ENCODE data around the gene ZNF195. TPM values are rescaled to one million over a fixed set of nuclear protein-coding genes. Genes with fewer than 3 reads are reported as not detected.
"Not testable (repeated sequence)": the region's sequence is repeated elsewhere in the genome, so short reads cannot be mapped to it uniquely, and the experiment has no call there.

Gene ZNF195
- total and polyA plus RNA-seq, 5 experiments from 2014 or later = 17.0 to 46.0 (median 24.0) TPM

DNA sequence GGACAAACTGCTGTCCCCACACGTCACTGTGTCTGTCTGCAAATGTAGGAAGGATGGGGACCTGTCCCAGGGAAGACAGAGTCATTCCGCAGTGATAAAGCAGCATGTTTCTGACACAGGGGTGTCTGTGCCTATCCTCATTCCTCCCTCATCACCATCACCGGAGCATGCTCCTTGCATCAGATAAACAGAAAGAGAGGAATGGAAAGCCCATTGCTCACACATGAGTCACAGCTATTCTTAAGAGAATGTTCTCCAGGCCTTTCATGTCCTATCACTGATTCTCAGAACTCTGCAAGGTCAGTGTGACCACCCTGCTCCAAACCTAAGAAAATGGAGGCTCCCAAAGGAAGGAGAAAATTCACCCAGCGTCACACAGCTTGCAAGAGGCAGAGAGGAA lies 38.9 kb downstream of the ZNF195 start:
- POLR2A ChIA-PET = no interaction called here
- Mint-ChIP-seq H3K4me1 (peaks cover 0 to 2% (median 0%) of the 10 kb centered on the region in 4 donors), H3K27ac (no peak overlapping the region), H3K27me3 (peaks cover 24 to 39% (median 33%) of the 10 kb centered on the region in 5 donors), H3K36me3 (no peaks in the 10 kb centered on the region), H3K9me3 (peaks cover 0 to 1% (median 0%) of the 10 kb centered on the region in 9 donors), H3K4me3 (no peak overlapping the region)
- ATAC-seq (no peak), DNase-seq (no peak)

DNA sequence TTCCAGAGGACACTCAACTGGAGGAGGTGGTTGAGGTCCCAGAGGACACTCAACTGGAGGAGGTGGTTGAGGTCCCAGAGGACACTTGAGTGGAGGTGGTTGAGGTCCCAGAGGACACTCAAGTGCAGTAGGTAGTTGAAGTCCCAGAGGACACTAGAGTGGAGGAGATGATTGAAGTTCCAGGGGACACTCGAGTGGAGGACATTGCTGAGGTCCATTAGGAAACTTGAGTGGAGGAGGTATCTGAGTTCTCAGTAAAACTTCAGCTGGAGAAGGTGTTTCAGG lies 39.7 kb downstream of the ZNF195 start:
- Mint-ChIP-seq H3K36me3 (no peaks in the 10 kb centered on the region), H3K27me3 (peaks cover 24 to 39% (median 33%) of the 10 kb centered on the region in 5 donors), H3K4me1 (peaks cover 0 to 2% (median 0%) of the 10 kb centered on the region in 4 donors), H3K4me3 (no peak overlapping the region), H3K27ac (no peak overlapping the region), H3K9me3 (peaks cover 0 to 1% (median 0%) of the 10 kb centered on the region in 9 donors)
- no peak for DNase-seq
- POLR2A ChIA-PET = no interaction called here
- no peak for ATAC-seq

DNA sequence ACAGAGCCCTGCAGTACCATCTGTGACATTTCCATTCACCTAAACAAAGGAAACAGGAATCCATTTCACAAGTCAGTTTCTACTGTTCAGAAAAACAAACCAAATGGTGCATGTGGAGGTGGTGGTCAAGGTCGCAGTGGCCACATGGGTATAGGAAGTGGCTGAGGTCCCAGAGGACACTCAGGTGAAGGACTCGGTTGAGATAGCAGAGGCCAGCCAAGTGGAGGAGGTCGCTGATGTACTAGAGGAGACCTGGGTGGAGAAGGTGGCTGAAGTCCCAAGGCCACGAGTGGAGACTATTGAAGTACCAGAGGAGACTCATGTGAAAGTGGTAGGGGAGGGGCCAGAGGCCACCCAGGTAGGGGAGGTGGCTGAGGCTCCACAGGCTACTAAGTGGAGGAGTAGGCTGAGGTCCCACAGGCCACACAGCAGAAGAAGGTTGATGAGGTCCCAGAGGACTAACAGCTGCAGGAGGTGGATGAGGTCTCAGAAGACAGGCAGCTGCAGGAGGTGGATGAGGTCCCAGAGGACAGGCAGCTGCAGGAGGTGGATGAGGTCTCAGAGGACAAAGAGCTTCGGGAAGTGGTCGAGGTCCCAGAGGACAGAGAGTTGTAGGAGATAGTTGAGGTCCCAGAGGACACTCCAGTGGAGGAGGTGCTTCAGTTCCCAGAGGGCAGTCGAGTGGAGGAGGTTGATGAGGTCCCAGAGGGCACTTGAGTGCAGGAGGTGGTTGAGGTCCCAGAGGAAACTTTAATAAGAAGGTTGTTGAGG lies 40.2 kb downstream of the ZNF195 start:
- H3K27ac Mint-ChIP-seq = peak overlapping the region in 1 of 10 donors; percentile 44
- peaks cover 0 to 2% (median 0%) of the 10 kb centered on the region in 4 donors for H3K4me1 Mint-ChIP-seq
- no peak overlapping the region for H3K4me3 Mint-ChIP-seq
- peaks cover 24 to 39% (median 33%) of the 10 kb centered on the region in 5 donors for H3K27me3 Mint-ChIP-seq
- DNase-seq = no peak
- no peak for ATAC-seq
- H3K9me3 Mint-ChIP-seq = peaks cover 0 to 1% (median 0%) of the 10 kb centered on the region in 9 donors
- POLR2A ChIA-PET = no interaction called here
- H3K36me3 Mint-ChIP-seq = no peaks in the 10 kb centered on the region

DNA sequence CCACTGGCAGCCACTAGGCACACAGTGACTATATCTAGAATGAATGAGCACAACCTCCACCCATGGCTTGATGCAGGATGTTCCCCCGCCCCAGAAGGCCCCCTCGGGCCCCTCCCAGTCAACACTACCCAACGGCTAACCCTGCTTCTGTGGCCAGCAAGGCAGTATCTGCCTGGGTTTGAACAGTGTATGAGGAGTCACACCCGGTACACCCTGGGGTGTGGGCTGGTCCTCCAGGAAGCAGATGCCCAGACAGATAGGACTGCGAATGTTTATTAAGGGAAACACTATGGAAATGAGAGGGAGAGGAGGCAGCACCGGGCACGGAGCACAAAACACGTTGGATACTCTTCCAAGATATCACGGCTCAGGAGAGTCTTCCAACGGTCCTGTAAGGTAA lies 42.5 kb downstream of the ZNF195 start:
- DNase-seq, H3K9me3 Mint-ChIP-seq, H3K36me3 Mint-ChIP-seq, H3K4me3 Mint-ChIP-seq, ATAC-seq, H3K4me1 Mint-ChIP-seq, H3K27ac Mint-ChIP-seq, POLR2A ChIA-PET: not testable (repeated sequence)
- H3K27me3 Mint-ChIP-seq = peaks cover 21 to 33% (median 26%) of the 10 kb centered on the region in 5 donors

DNA sequence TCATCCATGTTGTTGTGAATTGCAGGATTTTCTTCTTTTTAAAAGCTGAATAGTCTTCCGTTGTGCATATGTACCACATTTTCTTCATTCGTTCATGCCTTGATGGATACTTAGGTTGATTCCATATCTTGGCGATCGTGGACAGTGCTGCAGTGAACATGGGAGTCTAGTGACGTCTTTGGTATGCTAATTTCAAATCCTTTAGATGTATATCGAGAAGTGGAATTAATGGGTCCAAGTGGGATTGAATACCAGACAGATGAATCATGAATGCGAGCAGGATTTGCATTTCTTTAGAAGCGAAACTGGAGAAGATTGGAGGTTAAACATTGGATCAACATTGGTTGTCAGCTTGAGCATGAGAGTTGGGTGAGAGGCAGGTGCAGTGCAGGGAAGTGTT lies 45.8 kb downstream of the ZNF195 start:
- POLR2A ChIA-PET, H3K4me3 Mint-ChIP-seq, H3K36me3 Mint-ChIP-seq, ATAC-seq, H3K4me1 Mint-ChIP-seq, DNase-seq, H3K9me3 Mint-ChIP-seq, H3K27ac Mint-ChIP-seq, H3K27me3 Mint-ChIP-seq: not testable (repeated sequence)

DNA sequence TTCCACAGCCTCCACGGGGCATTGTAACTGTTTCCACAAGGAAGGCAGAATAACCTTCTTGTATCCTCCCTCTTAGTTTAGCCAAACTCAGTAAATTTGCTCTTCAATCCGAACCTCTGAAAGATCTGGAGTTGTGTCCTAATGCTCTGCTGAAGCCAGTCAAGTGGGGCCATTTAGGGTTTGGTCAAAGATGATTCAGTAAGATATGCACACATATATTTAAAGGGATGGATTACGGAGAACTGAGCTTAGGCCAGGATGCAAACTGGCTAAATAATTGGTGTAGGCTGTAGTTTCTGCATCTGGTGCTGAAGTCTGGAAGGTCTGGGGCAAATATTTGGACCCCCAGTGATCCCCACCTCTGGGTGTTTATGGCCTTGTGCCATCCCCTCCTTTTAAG lies 47.9 kb downstream of the ZNF195 start:
- H3K27me3 Mint-ChIP-seq, H3K27ac Mint-ChIP-seq, ATAC-seq, H3K4me3 Mint-ChIP-seq, DNase-seq, H3K36me3 Mint-ChIP-seq, H3K9me3 Mint-ChIP-seq, POLR2A ChIA-PET, H3K4me1 Mint-ChIP-seq: not testable (repeated sequence)

DNA sequence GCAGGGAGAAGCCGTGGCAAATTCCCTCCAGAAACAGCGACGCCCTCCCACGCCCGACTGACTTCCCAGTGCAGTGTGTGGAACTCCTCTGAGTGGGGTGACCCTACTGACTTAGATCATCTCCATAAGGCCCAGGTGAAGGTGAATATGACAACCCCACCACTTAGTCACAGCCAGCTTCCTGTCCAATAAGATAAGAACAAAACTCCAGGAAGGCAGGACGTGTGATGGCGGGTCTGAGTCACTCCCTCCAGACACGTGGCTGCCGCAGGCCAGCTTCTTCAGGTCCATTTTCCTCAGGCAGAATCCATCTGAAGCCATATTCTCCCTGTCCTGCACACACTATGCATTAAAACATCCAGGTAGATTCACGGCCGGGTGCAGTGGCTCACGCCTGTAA lies 48.9 kb downstream of the ZNF195 start:
- H3K9me3 Mint-ChIP-seq, POLR2A ChIA-PET, H3K4me3 Mint-ChIP-seq, H3K36me3 Mint-ChIP-seq, H3K27me3 Mint-ChIP-seq, H3K27ac Mint-ChIP-seq, H3K4me1 Mint-ChIP-seq, ATAC-seq, DNase-seq: not testable (repeated sequence)

DNA sequence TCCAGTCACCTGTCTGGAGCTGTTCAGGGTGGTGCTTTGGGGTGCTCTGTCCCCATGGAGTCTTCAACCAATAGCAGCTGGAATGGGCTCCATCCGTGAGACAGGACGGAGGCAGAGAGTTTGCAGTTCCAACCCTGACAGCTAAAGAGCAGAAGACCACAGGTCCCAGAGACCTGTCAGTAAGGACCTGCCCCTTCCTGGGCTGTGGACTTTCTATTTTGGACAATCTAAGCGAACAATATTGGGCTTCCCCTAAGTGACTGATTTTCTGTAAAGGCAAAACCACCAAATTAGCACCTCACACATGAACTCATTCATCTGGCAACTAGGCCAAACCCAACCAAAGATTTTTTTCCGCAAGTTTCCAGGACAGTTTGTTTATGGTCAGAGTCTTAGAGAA lies 50.4 kb downstream of the ZNF195 start:
- H3K27me3 Mint-ChIP-seq, H3K27ac Mint-ChIP-seq, POLR2A ChIA-PET, H3K9me3 Mint-ChIP-seq, H3K4me1 Mint-ChIP-seq, ATAC-seq, H3K4me3 Mint-ChIP-seq, H3K36me3 Mint-ChIP-seq, DNase-seq: not testable (repeated sequence)

DNA sequence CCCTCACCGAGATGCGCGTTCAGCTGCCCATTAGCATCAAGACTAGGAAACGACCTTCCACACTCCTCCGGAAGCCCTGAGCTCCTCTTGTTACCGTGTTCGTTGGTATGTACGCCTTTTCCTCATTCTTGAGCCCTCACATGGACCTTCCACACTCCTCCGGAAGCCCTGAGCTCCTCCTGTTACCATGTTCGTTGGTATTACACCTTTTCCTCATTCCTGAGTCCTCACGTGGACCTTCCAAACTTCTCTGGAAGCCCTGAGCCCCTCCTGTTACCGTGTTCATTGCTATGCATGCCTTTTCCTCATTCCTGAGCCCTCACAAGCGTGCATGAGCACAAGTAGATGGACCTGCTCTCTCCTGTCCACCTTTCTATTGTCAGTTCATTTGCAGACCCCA lies 52.5 kb downstream of the ZNF195 start:
- H3K4me3 Mint-ChIP-seq, ATAC-seq, DNase-seq, H3K4me1 Mint-ChIP-seq, H3K9me3 Mint-ChIP-seq, POLR2A ChIA-PET, H3K27ac Mint-ChIP-seq, H3K27me3 Mint-ChIP-seq, H3K36me3 Mint-ChIP-seq: not testable (repeated sequence)

DNA sequence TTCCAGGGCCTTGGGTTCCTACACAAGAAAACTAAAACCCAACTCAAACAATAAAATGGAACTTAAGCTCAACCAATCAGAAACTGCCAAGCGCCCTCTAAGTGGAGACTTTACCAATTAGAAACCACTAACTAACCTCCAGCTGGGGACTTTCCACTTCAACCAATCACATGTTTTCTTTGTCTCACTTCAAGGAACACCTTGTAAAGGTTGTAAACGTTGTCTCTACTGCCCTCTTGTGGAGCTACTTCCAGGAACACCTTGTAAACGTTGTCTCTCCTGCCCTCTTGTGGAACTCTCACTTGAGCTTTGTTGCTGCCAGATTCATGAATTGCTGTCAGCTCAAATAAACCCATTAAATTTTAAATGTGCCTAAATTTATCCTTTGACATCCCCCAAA lies 54.2 kb downstream of the ZNF195 start:
- H3K4me3 Mint-ChIP-seq, H3K27me3 Mint-ChIP-seq, H3K9me3 Mint-ChIP-seq, H3K27ac Mint-ChIP-seq, H3K36me3 Mint-ChIP-seq, H3K4me1 Mint-ChIP-seq, POLR2A ChIA-PET, DNase-seq: not testable (repeated sequence)
- ATAC-seq = peak; percentile 57 to 79

Other genes starting within 250 kb of the ZNF195 start
- 10 to 100 TPM; 17.8 to 18.3 TPM for gene OSBPL5, start 213.8 kb downstream of the ZNF195 start, total RNA-seq
- 1 to 10 TPM; 4.4 to 5.5 (median 4.5) TPM for gene OSBPL5, start 213.8 kb downstream of the ZNF195 start, polyA plus RNA-seq
- not detected for gene MRGPRG, start 160.3 kb downstream of the ZNF195 start, total RNA-seq
- not detected for gene MRGPRG, start 160.3 kb downstream of the ZNF195 start, polyA plus RNA-seq
- gene MRGPRE, start 146.7 kb downstream of the ZNF195 start, total RNA-seq = not detected
- not detected for gene MRGPRE, start 146.7 kb downstream of the ZNF195 start, polyA plus RNA-seq

Data from naive thymus-derived CD8-positive, alpha-beta T cell (primary cell).